GM12801 (cell line): ENCODE measurements around the gene KLHL26.

Experiments
- TF ChIP-seq, protein P1 (sequence below): IDR thresholded peaks from one replicate; pipeline ENCODE4 v1.5.1; 2011; ENCODE audit warnings: control low read depth; ENCODE audit not compliant: insufficient read length; ENCODE audit errors: extremely low read depth

The KLHL26 gene

DNA sequence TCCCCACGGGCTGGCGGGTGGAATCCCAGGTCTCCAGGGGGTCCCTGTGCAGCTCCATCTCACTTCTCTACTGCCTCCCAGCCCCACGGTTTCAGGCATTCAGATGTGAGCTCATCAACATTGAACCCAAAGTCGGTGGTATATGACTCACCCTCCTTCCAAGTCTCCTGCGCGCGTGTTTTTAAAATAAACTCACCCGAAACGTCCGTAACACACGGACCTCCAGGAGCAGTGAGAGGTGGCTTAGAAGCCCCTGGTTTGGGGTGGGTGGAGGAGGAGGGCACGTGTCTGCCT lies 32.6 kb downstream of the KLHL26 start:
- TF ChIP-seq, protein P1, sequence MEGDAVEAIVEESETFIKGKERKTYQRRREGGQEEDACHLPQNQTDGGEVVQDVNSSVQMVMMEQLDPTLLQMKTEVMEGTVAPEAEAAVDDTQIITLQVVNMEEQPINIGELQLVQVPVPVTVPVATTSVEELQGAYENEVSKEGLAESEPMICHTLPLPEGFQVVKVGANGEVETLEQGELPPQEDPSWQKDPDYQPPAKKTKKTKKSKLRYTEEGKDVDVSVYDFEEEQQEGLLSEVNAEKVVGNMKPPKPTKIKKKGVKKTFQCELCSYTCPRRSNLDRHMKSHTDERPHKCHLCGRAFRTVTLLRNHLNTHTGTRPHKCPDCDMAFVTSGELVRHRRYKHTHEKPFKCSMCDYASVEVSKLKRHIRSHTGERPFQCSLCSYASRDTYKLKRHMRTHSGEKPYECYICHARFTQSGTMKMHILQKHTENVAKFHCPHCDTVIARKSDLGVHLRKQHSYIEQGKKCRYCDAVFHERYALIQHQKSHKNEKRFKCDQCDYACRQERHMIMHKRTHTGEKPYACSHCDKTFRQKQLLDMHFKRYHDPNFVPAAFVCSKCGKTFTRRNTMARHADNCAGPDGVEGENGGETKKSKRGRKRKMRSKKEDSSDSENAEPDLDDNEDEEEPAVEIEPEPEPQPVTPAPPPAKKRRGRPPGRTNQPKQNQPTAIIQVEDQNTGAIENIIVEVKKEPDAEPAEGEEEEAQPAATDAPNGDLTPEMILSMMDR, result no peak

DNA sequence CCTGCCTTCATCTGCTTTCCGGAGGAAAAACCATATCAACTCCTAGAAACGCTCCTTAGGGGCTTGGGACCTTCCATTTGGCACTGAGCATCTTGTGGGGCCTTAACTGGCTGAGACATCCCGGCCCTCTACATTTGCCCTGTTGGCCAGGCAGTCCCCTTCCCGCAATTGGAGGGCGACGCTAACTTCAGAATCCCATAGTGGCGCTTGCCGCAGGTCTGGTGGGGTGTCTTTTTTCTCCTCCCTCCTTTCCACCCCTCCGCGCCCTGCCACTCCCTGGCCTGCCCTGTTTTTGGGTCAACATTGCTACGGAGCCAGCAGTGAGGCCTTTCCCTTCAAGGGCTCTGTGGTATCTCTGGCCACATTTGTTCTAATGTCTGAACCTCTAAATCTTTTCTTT lies 33.1 kb downstream of the KLHL26 start:
- TF ChIP-seq, protein P1, result no peak

DNA sequence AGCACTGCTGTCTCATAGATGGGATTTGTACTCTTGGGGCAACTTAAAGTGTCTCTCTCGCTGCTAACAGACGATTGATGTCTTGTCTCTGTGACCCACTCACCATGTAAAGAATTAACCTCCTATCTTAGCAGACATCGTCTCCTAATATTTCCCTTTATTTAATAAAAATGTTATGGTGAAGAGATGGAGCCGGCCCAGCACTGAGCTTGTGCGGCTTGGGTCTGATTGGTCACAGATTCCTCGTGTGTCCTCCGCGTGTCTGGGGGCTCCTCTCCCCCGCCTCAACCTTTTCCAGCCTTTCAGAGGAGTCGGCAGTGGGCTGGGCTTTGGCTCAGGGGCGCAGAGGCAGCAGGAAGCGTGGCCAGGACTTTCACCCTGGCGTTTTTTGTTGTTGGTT lies 33.5 kb downstream of the KLHL26 start:
- TF ChIP-seq, protein P1, result no peak

DNA sequence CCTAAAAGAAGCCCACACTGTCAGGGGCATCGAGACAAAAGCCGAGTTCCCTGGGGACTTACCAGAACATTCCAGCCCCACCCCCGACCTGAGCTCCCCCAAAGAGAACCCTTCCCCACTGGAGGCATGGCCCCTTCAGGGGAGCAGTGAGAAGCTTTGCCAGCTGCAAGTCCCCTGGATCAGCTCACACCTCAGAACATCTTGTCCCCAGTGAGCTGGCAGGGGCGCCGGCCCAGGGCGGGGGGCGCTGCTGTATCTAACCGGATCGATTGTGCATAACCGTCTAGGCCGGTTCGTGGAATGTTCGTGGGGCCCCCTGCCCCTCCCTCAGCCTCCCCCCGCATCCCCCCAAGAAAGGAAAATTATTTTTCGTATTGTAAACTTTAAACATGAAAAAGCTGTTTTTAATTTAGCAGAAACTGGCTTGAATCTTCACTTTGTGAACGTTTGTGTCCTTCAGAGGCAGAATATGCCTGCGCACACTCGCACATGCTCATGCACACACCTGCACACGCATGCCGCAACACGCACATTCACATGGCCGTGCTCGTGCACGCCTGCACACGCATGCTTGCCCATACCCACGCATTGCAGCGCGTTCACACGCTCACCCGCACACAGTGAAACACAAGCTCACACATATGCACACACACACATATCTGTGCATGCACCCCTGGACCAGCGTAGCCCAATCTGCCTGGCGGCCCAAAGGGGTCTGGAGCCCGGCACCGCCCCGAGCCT lies 34.6 kb downstream of the KLHL26 start:
- TF ChIP-seq, protein P1, result no peak

DNA sequence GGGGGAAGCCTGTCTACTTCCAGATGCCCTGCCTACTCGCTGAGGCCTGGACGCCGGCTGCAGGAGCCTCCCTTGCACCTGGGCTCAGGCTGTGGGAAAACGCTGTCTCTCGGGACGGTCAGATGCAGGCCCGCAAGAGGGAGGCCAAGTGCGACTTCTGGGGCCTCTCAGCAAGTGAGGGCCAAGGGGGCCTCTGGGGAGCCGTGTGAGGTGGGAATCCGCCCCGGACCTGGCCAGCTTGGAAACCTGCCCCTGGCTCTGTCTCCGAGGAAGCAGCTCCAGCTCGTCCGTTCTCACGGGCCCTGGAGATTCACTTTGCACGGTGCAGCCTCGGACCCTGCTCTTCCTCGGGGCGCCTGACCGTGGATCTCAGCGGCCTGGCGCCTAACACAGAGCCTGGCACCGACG lies 35.2 kb downstream of the KLHL26 start:
- TF ChIP-seq, protein P1, result no peak

DNA sequence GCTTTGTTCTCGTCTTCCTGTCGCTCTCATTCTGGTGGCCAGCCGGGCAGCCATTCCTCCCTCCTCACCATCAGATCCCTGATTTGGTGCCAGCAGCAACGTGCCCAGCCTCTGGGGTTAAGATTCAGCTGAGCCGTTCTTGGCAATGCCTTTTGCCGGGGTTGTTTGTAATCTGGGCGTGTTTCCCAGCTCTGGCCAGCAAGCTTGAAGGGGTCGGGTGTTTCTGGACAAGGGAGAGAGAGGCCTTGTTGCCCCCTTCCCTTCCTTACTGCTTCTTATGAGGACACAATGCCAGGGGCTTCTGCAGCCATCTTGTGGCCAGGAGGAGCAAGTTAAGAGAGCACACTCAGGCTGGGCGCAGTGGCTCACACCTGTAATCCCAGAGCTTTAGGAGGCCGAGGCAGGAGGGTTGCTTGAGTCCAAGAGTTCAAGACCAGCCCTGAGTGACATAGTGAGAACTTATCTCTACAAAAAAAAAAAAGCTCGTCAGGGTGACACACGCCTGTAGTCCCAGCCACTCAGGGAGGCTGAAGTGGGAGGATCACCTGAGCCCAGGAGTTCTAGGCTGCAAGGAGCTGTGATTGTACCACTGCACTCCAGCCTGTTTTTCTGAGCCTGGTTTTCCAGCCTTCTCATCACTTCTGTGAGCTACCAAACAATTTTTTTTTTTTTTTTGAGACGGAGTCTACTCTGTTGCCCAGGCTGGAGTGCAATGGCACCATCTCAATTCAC lies 35.9 kb downstream of the KLHL26 start:
- TF ChIP-seq, protein P1, result no peak

DNA sequence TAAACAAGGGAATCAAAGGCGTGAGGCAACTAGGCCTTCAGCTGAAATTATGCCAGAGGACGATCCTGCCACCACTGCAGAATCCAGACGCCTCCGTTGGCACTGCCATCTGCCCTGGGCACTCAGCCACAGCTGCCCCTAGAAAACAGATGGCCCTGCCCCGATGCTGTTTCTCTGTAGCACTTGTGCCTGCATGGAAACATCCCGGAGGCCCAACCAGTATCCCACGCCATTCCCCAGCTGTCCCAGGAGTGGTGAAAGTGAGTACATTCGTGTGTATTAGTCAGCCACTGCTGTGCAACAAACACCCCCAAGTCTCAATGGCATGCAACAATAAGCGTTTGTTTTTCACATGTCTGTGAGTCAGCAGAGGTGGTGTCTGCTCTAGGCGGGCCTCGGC lies 37.8 kb downstream of the KLHL26 start:
- TF ChIP-seq, protein P1, result no peak
